IPS DF 4.7 (cell line): ENCODE measurements around the gene CST7.

Source experiments
- DNase-seq: peaks from one replicate; pipeline ENCODE4 v3.0.0-alpha.2; 2013; ENCODE audit warnings: low spot score; ENCODE audit errors: extremely low read depth

Gene CST7

GRCh38 chr20:24950836-24951525, 1.9 kb downstream of the CST7 start:
- no peak for DNase-seq

GRCh38 chr20:24951536-24952083, 2.5 kb downstream of the CST7 start:
- no peak for DNase-seq

- DNase-seq = no peak
These were observed 3.5 kb downstream of the CST7 start for GRCh38 chr20:24952376-24953208.

- DNase-seq = no peak
These were observed 4.1 kb downstream of the CST7 start for GRCh38 chr20:24953209-24953575.

- DNase-seq = no peak
These were observed 4.6 kb downstream of the CST7 start for GRCh38 chr20:24953621-24954133.

GRCh38 chr20:24954151-24954550, 5.1 kb downstream of the CST7 start:
- DNase-seq = no peak

- no peak for DNase-seq
These were observed 5.5 kb downstream of the CST7 start for GRCh38 chr20:24954566-24954965.

- no peak for DNase-seq
These were observed 6.0 kb downstream of the CST7 start for GRCh38 chr20:24955045-24955444.

- DNase-seq = no peak
These were observed 7.2 kb downstream of the CST7 start for GRCh38 chr20:24956001-24956841.

- DNase-seq = no peak
These were observed 8.4 kb downstream of the CST7 start for GRCh38 chr20:24957326-24958016.

GRCh38 chr20:24958506-24959385, 9.7 kb downstream of the CST7 start:
- no peak for DNase-seq

GRCh38 chr20:24959591-24960301, 10.7 kb downstream of the CST7 start:
- no peak for DNase-seq

- no peak for DNase-seq
These were observed 11.3 kb downstream of the CST7 start for GRCh38 chr20:24960302-24960801.

- DNase-seq = no peak
These were observed 11.8 kb downstream of the CST7 start for GRCh38 chr20:24960861-24961260.

GRCh38 chr20:24961384-24962181, 12.5 kb downstream of the CST7 start:
- DNase-seq = no peak

GRCh38 chr20:24962182-24962492, 13.1 kb downstream of the CST7 start:
- no peak for DNase-seq

GRCh38 chr20:24962510-24962909, 13.4 kb downstream of the CST7 start:
- no peak for DNase-seq
